ENCODE results near the gene ABHD14A.

Gene ABHD14A

DNA sequence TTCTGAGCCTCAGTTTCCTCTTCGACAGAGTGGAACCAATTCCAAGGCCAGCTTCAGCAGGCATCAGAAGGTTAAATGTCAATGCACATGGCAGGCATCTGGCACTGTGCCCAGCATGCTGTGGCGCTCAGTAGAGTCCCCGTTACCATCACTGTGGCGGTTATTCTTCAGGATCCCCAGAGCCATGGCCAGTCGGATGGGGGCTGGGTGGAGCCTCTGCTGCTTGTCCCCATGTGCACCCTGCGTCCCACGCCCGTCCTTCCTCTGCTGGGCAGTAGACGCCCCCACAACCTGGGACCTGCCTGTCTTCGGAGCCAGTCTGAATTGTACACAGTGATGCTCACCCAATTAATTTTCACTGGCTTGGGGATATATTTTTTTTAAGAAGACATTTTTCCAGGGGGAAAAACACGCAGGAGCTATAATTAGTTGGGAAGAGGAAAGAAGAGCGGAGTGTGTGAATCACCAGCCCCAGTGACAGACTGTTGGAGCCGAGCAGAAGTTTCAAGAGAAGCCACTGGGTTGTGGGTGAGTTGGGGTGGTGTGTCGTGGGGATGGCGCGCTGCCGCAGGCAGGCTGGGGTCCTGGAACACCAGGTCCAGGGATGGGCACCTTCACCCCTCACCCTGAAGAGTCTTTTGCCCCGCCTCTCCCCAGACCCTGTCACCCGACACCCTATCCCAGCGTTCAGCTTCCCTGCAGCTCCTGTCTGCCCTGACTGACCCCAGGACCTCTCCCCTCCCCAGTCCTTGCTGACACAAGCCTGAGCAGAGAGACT lies 47.6 kb downstream of the ABHD14A start:
- no peak for DNase-seq

DNA sequence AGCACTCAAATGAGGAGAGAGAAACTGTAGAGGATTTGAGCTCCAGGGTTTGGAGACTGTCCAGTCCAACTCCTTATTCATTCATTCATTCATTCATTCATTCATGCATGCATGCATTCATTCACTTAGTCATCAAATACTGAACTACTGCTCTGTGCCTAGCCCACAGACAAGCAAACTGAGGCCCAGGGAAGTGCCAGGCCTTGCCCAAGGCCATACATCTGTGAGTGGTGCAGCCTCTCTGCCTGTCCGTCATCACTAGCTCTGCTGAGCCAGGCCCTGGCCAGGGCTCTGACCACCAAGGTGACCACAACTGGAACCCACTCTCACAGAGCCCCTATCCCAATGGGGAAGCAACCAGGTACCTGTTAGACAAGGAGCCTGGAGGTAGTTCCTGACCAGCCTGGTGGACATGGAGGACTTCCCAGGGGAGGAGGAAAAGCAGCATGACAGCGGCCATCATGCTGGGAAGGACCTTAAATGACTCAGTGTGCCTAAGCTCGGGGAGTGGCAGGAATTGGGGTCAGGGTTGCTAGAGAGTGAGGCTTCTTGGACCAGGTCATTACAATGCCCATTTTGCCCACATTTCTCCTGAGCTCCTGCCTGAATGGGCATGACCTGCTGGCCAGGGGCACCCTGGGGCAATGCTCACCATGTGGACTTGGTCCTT lies 48.4 kb downstream of the ABHD14A start:
- no peak for DNase-seq

DNA sequence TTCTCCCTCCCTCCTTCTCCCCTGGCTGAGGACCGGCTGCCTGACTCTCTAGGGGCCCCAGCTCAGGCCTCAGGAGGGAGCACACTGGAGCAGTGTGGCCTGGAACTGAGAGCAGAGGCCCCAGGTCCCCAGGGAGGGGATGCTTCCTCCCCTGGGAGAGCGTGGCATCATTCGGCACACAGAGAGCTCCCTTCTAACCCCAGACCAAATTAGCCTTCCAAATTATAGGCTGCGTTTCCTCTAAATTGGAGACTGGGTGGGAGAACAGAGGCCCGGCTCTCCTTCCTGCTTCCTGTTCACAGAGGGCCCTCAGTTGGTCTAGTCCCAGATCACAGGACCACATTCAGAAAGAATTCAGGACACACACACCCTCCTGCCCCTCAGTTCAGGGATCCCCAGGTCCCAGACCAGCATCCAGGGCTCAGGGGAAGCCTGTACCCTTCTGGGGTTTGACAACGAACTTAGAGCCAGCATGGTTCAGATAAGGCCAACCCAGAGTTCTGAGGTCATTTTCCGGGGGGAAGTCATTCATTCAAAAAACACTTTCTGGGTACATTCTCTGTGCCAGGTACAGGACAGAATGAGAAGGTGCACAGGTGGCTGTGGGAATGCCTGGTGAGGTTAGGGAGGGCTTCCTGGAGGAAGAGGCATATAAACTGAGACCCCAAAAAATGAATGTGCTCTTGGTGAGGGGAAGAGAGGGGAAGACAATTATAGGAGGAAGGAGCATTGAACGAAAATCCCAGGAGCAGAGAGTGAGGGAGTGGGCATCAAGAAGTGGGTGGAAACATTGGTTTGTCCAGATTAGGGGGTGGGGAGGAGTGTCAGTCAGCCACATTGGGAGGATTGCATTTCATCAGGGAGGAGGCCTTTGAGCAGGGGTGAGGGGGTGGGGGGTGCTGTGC lies 49.2 kb downstream of the ABHD14A start:
- no peak for DNase-seq

DNA sequence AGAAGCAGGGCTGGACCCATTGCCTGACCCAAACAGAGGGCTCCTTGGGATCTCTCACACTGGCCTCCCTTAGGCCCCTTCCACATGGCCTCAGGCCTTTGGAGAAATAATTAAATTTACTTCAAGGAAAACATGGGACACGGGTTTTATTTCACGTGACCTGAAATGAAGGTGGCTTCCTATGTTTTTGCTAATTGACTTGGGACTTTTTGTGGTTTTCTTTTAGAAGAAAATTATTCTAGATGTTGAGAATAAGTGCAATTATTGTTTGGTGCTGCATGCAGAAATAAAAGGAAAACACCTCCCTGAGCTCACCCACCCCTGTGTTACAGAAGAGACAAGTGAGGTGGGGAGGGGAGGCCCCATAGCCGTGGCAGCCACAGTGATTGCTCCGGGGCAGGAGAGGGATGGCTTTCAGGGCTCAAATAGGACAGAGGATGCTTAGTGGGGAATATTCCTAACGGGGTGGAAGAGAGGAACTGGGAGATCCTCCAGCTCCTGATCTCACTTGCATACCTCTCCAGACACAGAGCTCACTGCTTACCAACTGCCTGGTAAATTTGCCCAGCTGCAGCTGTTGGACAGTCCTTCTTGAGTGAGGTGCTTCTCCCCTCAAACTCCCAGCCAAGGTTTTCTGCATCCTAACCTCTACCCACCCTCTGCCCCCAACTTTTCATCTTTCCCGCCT lies 50.0 kb downstream of the ABHD14A start:
- DNase-seq = no peak

DNA sequence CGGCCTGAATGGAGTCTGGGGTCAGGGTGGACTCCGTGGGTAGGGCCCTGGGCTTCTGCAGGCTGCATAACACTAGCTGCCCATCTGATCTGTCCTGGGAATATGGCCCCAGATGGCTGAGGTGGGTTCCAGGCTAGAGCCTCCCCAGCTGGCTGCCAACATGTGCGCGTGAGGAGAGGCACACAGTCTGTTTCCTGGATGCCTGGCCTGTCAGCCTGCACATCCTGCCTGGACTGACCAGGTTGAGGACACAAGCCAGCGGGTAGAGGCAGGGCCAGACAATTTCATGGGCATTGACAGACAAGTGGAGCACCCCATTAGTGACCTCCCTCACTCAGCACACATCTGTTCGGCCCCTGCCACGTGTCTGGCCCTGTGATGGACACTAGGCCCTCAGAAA lies 50.6 kb downstream of the ABHD14A start:
- no peak for DNase-seq

DNA sequence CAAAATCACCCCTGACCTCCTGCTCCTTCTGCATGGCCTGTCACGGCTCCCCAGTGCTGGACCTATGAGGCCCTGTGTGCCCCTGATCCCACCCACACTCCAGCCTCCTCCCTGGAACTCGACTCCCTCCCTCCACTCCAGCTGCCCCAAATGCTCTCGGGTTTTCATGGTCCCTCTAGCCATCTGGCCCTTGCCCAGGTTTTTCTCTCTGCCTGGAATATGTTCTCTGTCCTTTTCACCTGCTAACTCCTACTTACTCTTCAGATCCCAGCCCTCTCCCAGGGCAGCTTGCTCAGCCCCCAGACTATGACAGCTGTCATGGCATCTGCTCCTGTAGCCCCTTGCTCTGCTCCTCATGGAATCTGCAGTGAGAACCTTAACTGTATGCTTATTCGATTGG lies 51.2 kb downstream of the ABHD14A start:
- no peak for DNase-seq

DNA sequence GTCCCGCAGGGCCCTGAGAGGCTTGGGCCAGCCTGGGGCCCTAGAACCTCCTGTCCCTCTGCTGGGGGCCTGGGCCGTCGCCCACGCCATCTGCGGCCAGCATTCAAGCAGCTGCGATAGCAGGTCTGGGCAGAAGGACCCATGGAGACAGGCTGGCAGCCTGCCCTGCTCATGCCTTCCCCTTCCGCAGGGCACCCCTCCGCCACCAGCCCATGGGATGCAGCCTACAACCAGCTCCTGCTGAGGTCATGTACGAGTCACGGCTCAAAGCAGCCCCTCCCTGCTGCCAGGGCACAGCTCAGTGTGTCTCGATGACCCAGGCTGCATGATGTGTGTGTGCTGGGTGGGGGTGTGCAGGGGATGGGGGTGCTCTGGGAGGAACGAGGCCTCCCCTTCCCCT lies 53.7 kb downstream of the ABHD14A start:
- no peak for DNase-seq

DNA sequence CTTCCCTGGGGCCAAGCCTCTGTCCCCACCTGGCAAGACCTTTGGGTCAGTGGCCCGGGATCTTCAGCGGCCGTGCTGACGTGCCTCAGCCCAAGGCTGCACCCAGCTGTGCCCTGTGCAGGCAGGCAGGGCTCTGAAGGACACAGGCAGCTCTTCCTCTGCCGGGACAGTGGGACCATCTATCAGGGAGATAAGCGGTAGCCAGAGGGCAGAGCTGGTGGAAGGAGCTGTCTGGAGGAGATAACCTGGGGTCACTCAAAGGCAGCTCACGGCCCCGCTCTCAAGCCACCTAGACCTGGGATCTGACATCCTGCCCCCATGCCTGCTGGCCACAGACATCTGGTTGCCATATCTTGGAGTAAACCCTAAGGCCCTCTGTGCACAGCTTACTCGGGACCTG lies 54.2 kb downstream of the ABHD14A start:
- DNase-seq = no peak

DNA sequence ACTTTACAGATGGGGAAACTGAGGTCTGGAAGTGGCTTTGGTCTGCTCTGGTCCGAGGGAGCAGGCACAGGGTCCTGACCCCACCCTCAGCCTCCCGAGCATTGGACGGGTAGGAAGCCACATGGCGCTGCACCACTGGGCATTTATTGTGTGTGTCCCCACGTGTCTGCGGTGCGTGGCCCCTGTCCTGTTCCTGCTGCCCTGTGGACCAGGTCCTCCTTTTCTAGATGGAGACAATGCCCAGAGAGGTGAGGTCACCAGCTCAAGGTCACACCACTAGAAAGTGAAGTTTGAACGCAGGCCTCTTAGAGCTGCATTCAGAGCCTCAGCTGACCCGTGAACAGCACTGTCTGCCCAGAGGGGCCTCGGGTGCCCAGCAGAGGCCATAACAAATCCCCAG lies 54.7 kb downstream of the ABHD14A start:
- no peak for DNase-seq

Data from stimulated activated CD4-positive, alpha-beta T cell treated with anti-CD3 and anti-CD28 coated beads, Interleukin-4, amount 100 ng/mL, for 1 hour (primary cell).